HG02884 (cell line): ENCODE measurements around the gene TPRX2.
"Not testable (repeated sequence)": the region's sequence is repeated elsewhere in the genome, so short reads cannot be mapped to it uniquely, and the experiment has no call there.

Source experiments
- ATAC-seq: cut with Tn5 transposase; IDR thresholded peaks from one replicate; pipeline ENCODE4 v1.9.1; 2021; ENCODE audit warnings: mild to moderate bottlenecking, moderate library complexity; ENCODE audit not compliant: unreplicated experiment

Gene TPRX2

GRCh38 chr19:47860602-47861297, 1.7 kb downstream of the TPRX2 start:
- ATAC-seq = no peak

- no peak for ATAC-seq
These were observed 2.6 kb downstream of the TPRX2 start for GRCh38 chr19:47861630-47862029.

- no peak for ATAC-seq
These were observed 4.5 kb downstream of the TPRX2 start for GRCh38 chr19:47863514-47863936.

GRCh38 chr19:47865166-47865565, 6.1 kb downstream of the TPRX2 start:
- no peak for ATAC-seq

GRCh38 chr19:47878906-47879305, 19.9 kb downstream of the TPRX2 start:
- ATAC-seq = no peak

- not testable (repeated sequence) for ATAC-seq
These were observed 20.4 kb downstream of the TPRX2 start for GRCh38 chr19:47879385-47879784.

- ATAC-seq = no peak
These were observed 22.7 kb downstream of the TPRX2 start for GRCh38 chr19:47881757-47882156.

DNA sequence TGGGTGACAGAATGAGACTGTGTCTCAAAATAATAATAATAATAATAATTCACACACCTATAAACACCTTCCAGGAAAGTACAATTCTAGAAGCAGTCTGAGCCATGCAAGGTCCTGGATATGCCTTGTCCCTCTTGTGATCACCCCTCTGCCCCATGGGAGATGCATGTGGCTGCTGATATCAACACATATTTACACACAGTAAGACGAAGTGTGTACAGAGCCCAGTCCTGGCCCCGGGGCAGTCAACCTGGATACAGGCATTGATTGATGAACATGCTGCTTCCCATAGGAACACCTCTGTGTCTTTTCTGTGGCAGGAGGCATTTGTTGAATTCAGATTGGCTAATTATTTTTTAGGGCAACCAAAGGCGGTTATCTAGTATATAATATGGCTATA, 23.9 kb downstream of the TPRX2 start:
- ATAC-seq = no peak

- no peak for ATAC-seq
These were observed 26.0 kb downstream of the TPRX2 start for GRCh38 chr19:47885067-47885463.

DNA sequence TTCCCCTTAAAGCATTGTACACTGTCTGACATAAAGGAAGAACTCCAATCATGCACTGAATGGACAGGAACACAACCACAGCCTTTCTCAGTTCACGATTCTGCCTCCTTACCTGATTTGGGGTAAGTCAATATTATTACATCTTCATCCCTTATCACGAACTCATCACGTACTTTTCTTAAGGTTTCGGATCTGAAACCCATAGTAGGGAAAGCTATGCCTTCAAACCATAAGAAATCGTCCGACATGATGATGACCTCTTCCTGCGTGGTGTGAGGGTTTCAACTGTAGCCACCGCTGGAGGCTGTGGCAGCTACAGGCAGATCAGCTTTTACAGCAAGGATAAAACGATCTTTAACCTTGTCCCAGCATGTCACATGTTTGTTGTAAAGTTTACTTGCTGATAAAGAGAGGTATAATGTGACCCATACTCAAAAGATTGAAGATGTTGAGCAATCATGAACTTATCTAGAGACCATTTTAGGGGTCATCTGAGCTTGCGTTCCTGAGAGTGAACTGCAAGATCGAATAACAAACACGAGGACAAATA, 27.1 kb downstream of the TPRX2 start, which contains the start of gene SULT2A1:
Gene SULT2A1 (minus strand): TSS at position 306 of the 550 bp plus-strand sequence. CDS start 58 bp downstream, at position 248.
- ATAC-seq = no peak

DNA sequence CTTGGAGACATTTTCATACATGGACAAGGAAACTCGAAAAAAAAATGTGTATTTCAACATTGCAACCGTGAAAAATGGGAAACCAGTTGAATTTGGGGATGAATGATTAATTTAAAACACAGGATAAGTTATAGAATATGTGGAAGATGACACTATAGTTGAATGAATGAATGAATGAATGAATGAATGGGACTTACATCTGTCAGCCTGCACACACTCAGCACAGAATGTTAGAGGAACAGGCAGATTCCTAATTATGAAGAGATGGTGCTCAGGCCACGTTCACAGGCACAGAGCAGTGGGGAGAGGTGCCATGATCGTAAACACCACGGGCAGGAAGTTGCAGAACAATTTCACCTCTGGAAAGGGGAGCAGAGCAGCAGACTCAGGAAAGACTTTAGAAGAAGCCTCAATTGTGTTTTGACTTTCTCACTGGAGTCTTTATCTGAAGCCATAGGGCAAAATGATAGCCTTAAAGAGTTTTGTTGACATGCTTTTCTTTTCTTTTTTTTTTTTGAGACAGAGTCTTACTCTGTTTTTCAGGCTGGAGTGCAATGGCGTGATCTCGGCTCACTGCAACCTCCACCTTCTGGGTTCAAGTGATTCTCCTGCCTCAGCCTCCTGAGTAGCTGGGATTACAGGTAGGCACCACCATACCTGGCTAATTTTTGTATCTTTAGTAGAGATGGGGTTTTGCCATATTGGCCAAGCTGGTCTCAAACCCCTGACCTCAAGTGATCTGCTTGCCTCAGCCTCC, 32.0 kb downstream of the TPRX2 start:
- no peak for ATAC-seq

DNA sequence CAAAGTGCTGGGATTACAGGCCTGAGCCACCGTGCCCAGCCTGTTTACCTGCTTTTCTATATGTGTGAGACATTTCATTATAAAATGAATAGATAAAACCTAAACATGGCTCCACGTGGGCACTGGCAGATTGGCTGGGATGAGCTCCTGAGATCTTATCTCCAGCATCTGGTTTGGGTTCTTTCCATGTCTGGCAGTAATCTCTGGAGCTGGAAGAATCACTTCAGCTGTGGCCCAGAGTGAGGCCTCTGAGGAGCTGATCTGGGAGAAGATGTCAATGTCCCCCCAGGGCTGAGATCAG, 32.5 kb downstream of the TPRX2 start:
- no peak for ATAC-seq

GRCh38 chr19:47891923-47892666, 33.1 kb downstream of the TPRX2 start:
- no peak for ATAC-seq

GRCh38 chr19:47895165-47895782, 36.2 kb downstream of the TPRX2 start:
- no peak for ATAC-seq

GRCh38 chr19:47896019-47896418, 37.0 kb downstream of the TPRX2 start:
- no peak for ATAC-seq

DNA sequence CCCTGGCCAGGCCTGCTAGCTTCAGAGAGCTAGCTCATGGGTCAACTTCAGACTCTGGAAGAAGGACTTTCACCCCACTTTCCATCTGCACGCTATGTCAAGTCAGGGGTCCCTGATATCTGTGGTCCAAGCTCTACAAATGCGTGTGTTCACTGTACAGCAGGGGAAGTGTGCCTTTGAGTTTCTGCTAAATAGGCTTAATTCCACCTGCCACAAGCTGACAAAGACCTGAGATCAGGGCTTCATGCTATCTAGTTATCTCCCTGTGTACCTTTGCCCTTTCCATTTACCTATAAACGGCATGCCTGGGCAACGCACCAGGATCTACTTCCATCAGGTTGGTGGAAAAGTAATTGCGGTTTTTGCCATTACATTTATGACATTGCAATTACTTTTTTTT, 37.7 kb downstream of the TPRX2 start:
- ATAC-seq = no peak

DNA sequence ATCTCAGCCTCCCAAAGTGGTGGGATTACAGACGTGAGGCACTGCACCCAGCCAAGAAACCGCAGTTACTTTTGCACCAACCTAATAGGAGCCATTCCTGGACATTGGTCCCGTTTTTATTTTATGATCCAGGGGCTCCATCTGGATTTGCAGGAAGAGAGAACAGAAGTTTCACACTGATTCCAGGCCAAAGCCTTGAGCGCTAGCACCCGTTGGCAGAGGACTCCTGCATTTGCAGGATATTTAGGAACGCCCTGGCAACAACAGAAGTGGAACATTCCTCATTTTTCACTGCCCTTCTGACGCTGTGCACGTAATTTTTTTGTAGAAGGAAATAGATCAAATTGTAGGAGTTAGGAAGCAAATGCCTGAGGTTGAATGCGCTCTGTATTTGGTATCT, 38.8 kb downstream of the TPRX2 start:
- ATAC-seq = no peak

GRCh38 chr19:47899335-47899734, 40.3 kb downstream of the TPRX2 start:
- no peak for ATAC-seq

- ATAC-seq = no peak
These were observed 42.3 kb downstream of the TPRX2 start for GRCh38 chr19:47901370-47901769.

DNA sequence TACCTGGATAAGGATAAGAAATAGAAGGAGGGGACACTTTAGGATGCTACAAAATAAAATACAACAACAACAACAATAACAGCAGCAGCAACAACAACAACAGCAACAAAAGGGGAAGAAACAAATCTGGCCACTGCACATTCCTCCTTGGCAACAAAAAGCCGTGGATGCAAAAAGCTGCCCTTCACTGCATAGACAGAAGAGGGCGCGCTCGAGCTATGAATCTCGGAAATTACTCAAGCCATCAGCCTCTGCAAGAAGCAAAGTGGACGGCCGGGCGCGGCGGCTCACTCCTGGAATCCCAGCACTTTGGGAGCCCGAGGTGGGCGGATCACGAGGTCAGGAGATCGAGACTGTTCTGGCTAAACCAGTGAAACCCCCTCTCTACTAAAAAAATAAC, 50.3 kb downstream of the TPRX2 start:
- not testable (repeated sequence) for ATAC-seq

DNA sequence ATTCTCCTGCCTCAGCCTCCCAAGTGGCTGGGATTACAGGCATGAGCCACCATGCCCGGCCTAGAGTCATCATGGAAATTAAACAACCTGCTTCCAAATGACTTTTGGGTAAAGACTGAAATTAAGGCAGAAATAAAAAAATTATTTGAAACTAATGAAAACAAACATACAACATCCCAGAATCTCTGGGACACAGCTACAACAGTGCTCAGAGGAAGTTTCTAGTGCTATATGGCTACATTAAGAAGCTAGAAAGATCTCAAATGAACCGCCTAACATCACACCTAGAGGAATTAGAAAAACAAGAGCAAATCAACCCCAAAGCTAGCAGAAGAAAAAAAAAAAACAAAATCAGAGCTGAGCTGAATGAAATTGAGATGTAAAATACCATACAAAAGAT, 51.2 kb downstream of the TPRX2 start:
- not testable (repeated sequence) for ATAC-seq
